K562 (cell line): ENCODE results near the gene LONRF2. TPM values are rescaled to one million over a fixed set of nuclear protein-coding genes. Genes with fewer than 3 reads are reported as not detected.

Source experiments
- ATAC-seq: fragments of 200-7000 bp; cut with Tn5 transposase; 3 replicates; pipeline ENCODE4 v1.9.1; 2020; ENCODE audit warnings: moderate library complexity
- BruUV-seq: library from RNA; stranded (reverse); fragments of 400-500 nt; replicated peaks from 2 replicates; lab custom pipeline; 2021; lab: Mats Ljungman, UMichigan
- CTCF ChIA-PET: fragments of 300-600 bp; formaldehyde crosslinking; extraction: SDS; loops from one replicate; lab custom pipeline; 2021; ENCODE audit warnings: low intra/inter-chr PET ratio; lab: Yijun Ruan, JAX
- POLR2A ChIA-PET: fragments of 300-600, 350-650 bp; sonication (Branson Sonifier 250); formaldehyde crosslinking; extraction: SDS; loops from one replicate; lab custom pipeline; 2021; ENCODE audit warnings: antibody characterized with exemption, inconsistent platforms; lab: Yijun Ruan, JAX
- DNase-seq, 4 experiments: peaks; one replicate each; pipeline versions ENCODE4 v3.0.0 to v3.0.0-alpha.2; 2011 to 2018; ENCODE audit warnings: low spot score in 3 of 4, mixed read lengths in 3 of 4; ENCODE audit errors: extremely low read depth in 1 of 4
- FAIRE-seq: peaks from 2 replicates; lab custom pipeline; 2011; peaks lifted over from hg19 to GRCh38; lab: Jason Lieb, UNC
- H2AFZ ChIP-seq: 2 replicates; pipeline ENCODE4 v1.6.0; 2011; ENCODE audit warnings: low read depth, low read length, control low read depth, inconsistent platforms
- H3K27ac ChIP-seq: fragments of 200-600 bp; 3 replicates; pipeline ENCODE4 v1.8.0; 2011; ENCODE audit warnings: low read depth, mild to moderate bottlenecking, control low read depth, inconsistent platforms, low read length, moderate library complexity, mixed read lengths; ENCODE audit errors: extremely low read depth
- H3K27me3 ChIP-seq, 2 experiments: fragments of 300-600 bp in 1 of 2; 2 replicates in 1 of 2; 3 replicates in 1 of 2; pipeline versions ENCODE4 v1.6.0 to v1.8.0; 2011; ENCODE audit warnings: inconsistent platforms in 2 of 2, low read length in 2 of 2, mild to moderate bottlenecking in 1 of 2, mixed read lengths in 1 of 2, moderate library complexity in 1 of 2; ENCODE audit not compliant: control insufficient read depth in 2 of 2, insufficient read depth in 2 of 2
- H3K36me3 ChIP-seq: fragments of 300-600 bp; 3 replicates; pipeline ENCODE4 v1.8.0; 2011; ENCODE audit warnings: mild to moderate bottlenecking, low read length, inconsistent platforms; ENCODE audit not compliant: control insufficient read depth, insufficient read depth
- H3K4me1 ChIP-seq, 2 experiments: fragments of 200-600 bp in 1 of 2; replicated peaks in 1 of 2; 2 replicates in 1 of 2; 3 replicates in 1 of 2; pipeline versions ENCODE4 v1.5.1 to v1.8.0; 2011; ENCODE audit warnings: inconsistent platforms in 2 of 2, low read length in 2 of 2, mild to moderate bottlenecking in 1 of 2, mixed read lengths in 1 of 2, moderate library complexity in 1 of 2; ENCODE audit not compliant: control insufficient read depth in 2 of 2, insufficient read depth in 2 of 2
- H3K4me2 ChIP-seq: 2 replicates; pipeline ENCODE4 v1.6.1; 2011; ENCODE audit warnings: low read length, control low read depth, inconsistent platforms, mixed read lengths; ENCODE audit not compliant: insufficient read depth
- H3K4me3 ChIP-seq: fragments of 200-600 bp; sonication (generic), shearing (Covaris generic); 2 replicates; pipeline ENCODE4 v1.5.1; 2016; ENCODE audit warnings: control low read depth, inconsistent platforms
- H3K79me2 ChIP-seq: fragments of 200-600 bp; 3 replicates; pipeline ENCODE4 v1.8.0; 2011; ENCODE audit warnings: low read length, inconsistent platforms; ENCODE audit not compliant: control insufficient read depth, insufficient read depth
- H3K9ac ChIP-seq, 2 experiments: 2 replicates each; pipeline versions ENCODE4 v1.6.0 to v1.6.1; 2011; ENCODE audit warnings: low read depth in 2 of 2, low read length in 2 of 2, control low read depth in 1 of 2, inconsistent platforms in 1 of 2, mild to moderate bottlenecking in 1 of 2, mixed read lengths in 1 of 2; ENCODE audit not compliant: insufficient read depth in 1 of 2
- H3K9me1 ChIP-seq: one replicate; pipeline ENCODE4 v1.6.0; 2011; ENCODE audit warnings: inconsistent platforms, mild to moderate bottlenecking, low read length, moderate library complexity; ENCODE audit not compliant: control insufficient read depth, insufficient read depth
- H3K9me3 ChIP-seq: replicated peaks from 2 replicates; pipeline ENCODE4 v1.5.1; 2011; ENCODE audit warnings: low read depth, low read length, inconsistent platforms; ENCODE audit not compliant: control insufficient read depth, insufficient read depth
- H4K20me1 ChIP-seq: replicated peaks from 2 replicates; pipeline ENCODE4 v1.6.1; 2011; ENCODE audit warnings: low read length, inconsistent platforms, mixed read lengths; ENCODE audit not compliant: control insufficient read depth, insufficient read depth
- PREB ChIP-seq: sonication (generic); formaldehyde crosslinking; IDR thresholded peaks from 2 replicates; pipeline ENCODE4 v1.8.1; 2023; ENCODE audit warnings: mild to moderate bottlenecking, missing genetic modification reagents
- SMARCE1 ChIP-seq: fragments of 450-650 bp; IDR thresholded peaks from 2 replicates; pipeline ENCODE4 v1.7.1; 2016; ENCODE audit warnings: mild to moderate bottlenecking
- ZFP1 ChIP-seq: fragments of 450-650 bp; formaldehyde crosslinking; IDR thresholded peaks from 2 replicates; pipeline ENCODE4 v1.4.0; 2020; ENCODE audit warnings: mild to moderate bottlenecking, mixed read lengths
- ZNF354B ChIP-seq: fragments of 250-450 bp; sonication (Bioruptor Pico); IDR thresholded peaks from 2 replicates; pipeline ENCODE4 v1.4.0; 2020
- ZNF436 ChIP-seq: fragments of 250-450, 450-650 bp; sonication (Bioruptor Pico); formaldehyde crosslinking; IDR thresholded peaks from 2 replicates; pipeline ENCODE4 v1.7.0; 2020; ENCODE audit warnings: mild to moderate bottlenecking
- ZNF583 ChIP-seq: fragments of 250-450 bp; sonication (Bioruptor Pico); IDR thresholded peaks from 2 replicates; pipeline ENCODE4 v1.4.0; 2020
- ZNF696 ChIP-seq: fragments of 250-450 bp; sonication (Bioruptor Pico); conservative IDR thresholded peaks from 2 replicates; pipeline ENCODE4 v1.4.0; 2020; ENCODE audit warnings: mild to moderate bottlenecking, moderate library complexity
- WGBS: fragments of 100-300 bp; shearing (Covaris generic); methylation state at CpG from one replicate; pipeline ENCODE4 v1.1.6; 2016; ENCODE audit warnings: low coverage, mixed read lengths; ENCODE audit not compliant: insufficient coverage; ENCODE audit errors: missing lambda C conversion rate; 5-methylcytosine and 5-hydroxymethylcytosine counted together
- in situ Hi-C: fragments of 300-500 bp; cut with MboI; formaldehyde crosslinking; loops from 4 replicates; pipeline ENCODE4 v1.15.0; 2018; ENCODE audit warnings: inconsistent platforms, mixed read lengths
- intact Hi-C: fragments of 100-400 bp; cut with micrococcal nuclease; formaldehyde crosslinking; loops from 2 replicates; pipeline ENCODE4 v1.14.2; 2022
- polyA plus RNA-seq, 8 experiments: library from polyadenylated mRNA; depleted of rRNA in 4 of 8; stranded (reverse) in 5 of 8; unstranded in 3 of 8; fragments of >200 nt; fragmentation: Nextera tagmentation in 2 of 8; fragmentation: Illumina TruSeq in 1 of 8; extraction: Ambion mirVana in 2 of 8; extraction: Trizol in 1 of 8; gene quantifications; 2 replicates each; pipeline versions ENCODE4 v1.2.1 to v1.2.3, GENCODE V29; 2011 to 2014; ENCODE audit warnings: inconsistent platforms in 1 of 8, missing spikeins in 1 of 8
- total RNA-seq, 7 experiments: library from RNA; depleted of rRNA in 6 of 7; stranded (reverse); fragments of >200 nt in 6 of 7; fragmentation: Illumina TruSeq in 2 of 7; extraction: Trizol in 2 of 7; gene quantifications; 2 replicates each; pipeline versions ENCODE4 v1.2.1 to v1.2.3, GENCODE V29; 2011 to 2021; ENCODE audit warnings: low replicate concordance in 1 of 7
- TF ChIP-seq, protein P1 (sequence below): fragments of 450-650 bp; IDR thresholded peaks from 2 replicates; pipeline ENCODE4 v1.6.1; 2016; ENCODE audit warnings: borderline replicate concordance

The LONRF2 gene
- total and polyA plus RNA-seq, 9 of the 15 experiments (the other 6 are each of a cell fraction or from before 2014, with no cell fraction given): 0.35 to 5.0 (median 2.7) TPM

- H2AFZ ChIP-seq: no peak overlapping the region
- no peak overlapping the region for H3K27ac ChIP-seq
- BruUV-seq: no TSS peak
- ChIA-PET POLR2A (no interaction called here), CTCF (no interaction called here)
- H3K4me2 ChIP-seq: no peak overlapping the region
- H3K9ac ChIP-seq: no peak overlapping the region
- DNase-seq (no peak), ATAC-seq (no peak), FAIRE-seq (no peak)
- 0% methylated on average over 2 of the region's 2 CpGs for WGBS
- no peaks in the 10 kb centered on the region for H4K20me1 ChIP-seq
- in situ Hi-C loops (no loop called here), intact Hi-C loops (no loop called here)
- TF ChIP-seq SMARCE1 (no peak), ZFP1 (CRISPR knock-in tag) (no peak), ZNF354B (CRISPR knock-in tag) (no peak), ZNF436 (CRISPR knock-in tag) (no peak), PREB (no peak), ZNF583 (no peak), ZNF696 (no peak)
- TF ChIP-seq, protein P1, sequence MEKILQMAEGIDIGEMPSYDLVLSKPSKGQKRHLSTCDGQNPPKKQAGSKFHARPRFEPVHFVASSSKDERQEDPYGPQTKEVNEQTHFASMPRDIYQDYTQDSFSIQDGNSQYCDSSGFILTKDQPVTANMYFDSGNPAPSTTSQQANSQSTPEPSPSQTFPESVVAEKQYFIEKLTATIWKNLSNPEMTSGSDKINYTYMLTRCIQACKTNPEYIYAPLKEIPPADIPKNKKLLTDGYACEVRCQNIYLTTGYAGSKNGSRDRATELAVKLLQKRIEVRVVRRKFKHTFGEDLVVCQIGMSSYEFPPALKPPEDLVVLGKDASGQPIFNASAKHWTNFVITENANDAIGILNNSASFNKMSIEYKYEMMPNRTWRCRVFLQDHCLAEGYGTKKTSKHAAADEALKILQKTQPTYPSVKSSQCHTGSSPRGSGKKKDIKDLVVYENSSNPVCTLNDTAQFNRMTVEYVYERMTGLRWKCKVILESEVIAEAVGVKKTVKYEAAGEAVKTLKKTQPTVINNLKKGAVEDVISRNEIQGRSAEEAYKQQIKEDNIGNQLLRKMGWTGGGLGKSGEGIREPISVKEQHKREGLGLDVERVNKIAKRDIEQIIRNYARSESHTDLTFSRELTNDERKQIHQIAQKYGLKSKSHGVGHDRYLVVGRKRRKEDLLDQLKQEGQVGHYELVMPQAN: no peak
- peaks cover 12 to 58% of the 10 kb centered on the region in 2 experiments for H3K27me3 ChIP-seq
- no peaks in the 10 kb centered on the region for H3K9me1 ChIP-seq
- H3K36me3 ChIP-seq: no peaks in the 10 kb centered on the region
- H3K79me2 ChIP-seq: no peaks in the 10 kb centered on the region
- H3K4me3 ChIP-seq: no peak overlapping the region
- H3K9me3 ChIP-seq: no peaks in the 10 kb centered on the region
- 0 out of 5 replicates have a peak, but pooled peaks cover 0 to 4% of the 10 kb centered on the region in 2 experiments for H3K4me1 ChIP-seq
Measured at GRCh38 chr2:100256849-100257248, 65.5 kb downstream of the LONRF2 start.
